ENCODE measurements around the gene CLCN3.

DNA sequence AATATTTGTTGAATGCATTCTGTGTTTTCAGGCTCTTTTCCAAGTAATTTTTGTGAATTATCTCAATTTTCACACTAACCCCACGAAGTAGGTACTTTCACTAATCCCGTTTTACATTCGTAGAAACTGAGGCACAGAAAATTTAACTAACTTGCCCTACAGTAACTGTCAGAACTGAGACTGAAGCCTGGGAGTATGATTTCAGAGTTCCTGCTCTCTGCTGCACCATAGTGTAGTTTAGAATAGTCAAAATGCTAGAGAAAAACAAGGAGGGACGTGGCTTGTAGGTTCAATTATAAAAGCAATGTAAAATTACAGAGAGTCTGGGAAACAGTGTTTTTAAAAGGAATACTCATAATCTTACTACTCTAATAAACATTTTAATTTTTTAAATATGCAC lies 2.2 kb downstream of the CLCN3 start:
- TF ChIP-seq, protein P1, sequence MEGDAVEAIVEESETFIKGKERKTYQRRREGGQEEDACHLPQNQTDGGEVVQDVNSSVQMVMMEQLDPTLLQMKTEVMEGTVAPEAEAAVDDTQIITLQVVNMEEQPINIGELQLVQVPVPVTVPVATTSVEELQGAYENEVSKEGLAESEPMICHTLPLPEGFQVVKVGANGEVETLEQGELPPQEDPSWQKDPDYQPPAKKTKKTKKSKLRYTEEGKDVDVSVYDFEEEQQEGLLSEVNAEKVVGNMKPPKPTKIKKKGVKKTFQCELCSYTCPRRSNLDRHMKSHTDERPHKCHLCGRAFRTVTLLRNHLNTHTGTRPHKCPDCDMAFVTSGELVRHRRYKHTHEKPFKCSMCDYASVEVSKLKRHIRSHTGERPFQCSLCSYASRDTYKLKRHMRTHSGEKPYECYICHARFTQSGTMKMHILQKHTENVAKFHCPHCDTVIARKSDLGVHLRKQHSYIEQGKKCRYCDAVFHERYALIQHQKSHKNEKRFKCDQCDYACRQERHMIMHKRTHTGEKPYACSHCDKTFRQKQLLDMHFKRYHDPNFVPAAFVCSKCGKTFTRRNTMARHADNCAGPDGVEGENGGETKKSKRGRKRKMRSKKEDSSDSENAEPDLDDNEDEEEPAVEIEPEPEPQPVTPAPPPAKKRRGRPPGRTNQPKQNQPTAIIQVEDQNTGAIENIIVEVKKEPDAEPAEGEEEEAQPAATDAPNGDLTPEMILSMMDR (conservative IDR thresholded peaks at IDR 0.05; ENCODE audit: low read depth, low read length): no peak
- no peak for TF ChIP-seq EZH2 (IDR thresholded peaks at IDR 0.05; ENCODE audit: borderline replicate concordance, low read depth, low read length, poor library complexity, severe bottlenecking)
